AG04449 (cell line): Measurements from ENCODE around the gene SFT2D3.

Experiments used
- CTCF ChIA-PET: fragments of 350-600 bp; formaldehyde crosslinking; extraction: SDS; loops from one replicate; lab custom pipeline; 2021; ENCODE audit warnings: antibody characterized with exemption; lab: Yijun Ruan, JAX
- POLR2A ChIA-PET: fragments of 400-600, 350-600 bp; formaldehyde crosslinking; extraction: SDS; loops from one replicate; lab custom pipeline; 2020; ENCODE audit warnings: antibody characterized with exemption, inconsistent platforms; lab: Yijun Ruan, JAX
- DNase-seq: peaks from one replicate; pipeline ENCODE4 v3.0.0-alpha.2; 2010; ENCODE audit warnings: low read depth, low spot score
- H3K4me3 ChIP-seq: 2 replicates; pipeline ENCODE4 v1.5.1; 2011; ENCODE audit warnings: low read depth, mild to moderate bottlenecking, control low read depth, low read length
- CTCF ChIP-seq: IDR thresholded peaks from one replicate; pipeline ENCODE4 v1.5.1; 2011; ENCODE audit warnings: mild to moderate bottlenecking, moderate library complexity, low read length, control low read depth, inconsistent platforms; ENCODE audit not compliant: insufficient read depth; ENCODE audit errors: missing control alignments

Gene SFT2D3

GRCh38 chr2:127673291-127674069 lies 27.8 kb upstream of the SFT2D3 start:
- no peak for TF ChIP-seq CTCF
- ChIA-PET CTCF (interaction anchor here (1.2 to 1.5 kb wide), 2 partner anchors 22 to 82 kb away, joined by 3 to 5 read pairs; no protein-coding TSS in a partner anchor), POLR2A (no interaction called here)
- DNase-seq = no peak
- peak overlapping the region; percentile 68 for H3K4me3 ChIP-seq

- peak overlapping the region; percentile 68 for H3K4me3 ChIP-seq
- CTCF ChIA-PET = interaction anchor here (1.2 to 3.2 kb wide), 5 partner anchors 12 to 195 kb away, joined by 4 to 17 read pairs (median 6); no protein-coding TSS in a partner anchor
- POLR2A ChIA-PET = no interaction called here
- TF ChIP-seq CTCF = no peak
- DNase-seq = no peak
Measured at GRCh38 chr2:127674241-127675209, 26.8 kb upstream of the SFT2D3 start.

- ChIA-PET CTCF (interaction anchor here (0.9 to 3.2 kb wide), 8 partner anchors 13 to 196 kb away, joined by 3 to 17 read pairs (median 5); no protein-coding TSS in a partner anchor), POLR2A (interaction anchor here (0.7 to 1.0 kb wide), 4 partner anchors 26 to 38 kb away, joined by 3 to 4 read pairs (median 4); partner anchors contain the start of gene SFT2D3)
- H3K4me3 ChIP-seq = peak within 1 kb of the TSS; percentile 68
- DNase-seq = no peak
- TF ChIP-seq CTCF = no peak
Measured at GRCh38 chr2:127675331-127676261, 25.7 kb upstream of the SFT2D3 start, which contains the start of gene LIMS2. LIMS2 (minus strand) TSS chr2:127675530; CDS start chr2:127675024, 506 bp downstream.

GRCh38 chr2:127676906-127677305 lies 24.4 kb upstream of the SFT2D3 start:
- DNase-seq = no peak
- CTCF ChIA-PET = interaction anchor here (1.5 to 3.2 kb wide), 3 partner anchors 20 to 86 kb away, joined by 7 to 17 read pairs (median 9); no protein-coding TSS in a partner anchor

More at GRCh38 chr2:127676906-127677305, 24.4 kb upstream of the SFT2D3 start:
- POLR2A ChIA-PET = interaction anchor here (1.0 kb wide), 1 partner anchor 39 kb away, joined by 4 read pairs; no protein-coding TSS in a partner anchor
- TF ChIP-seq CTCF = no peak
- no peak overlapping the region for H3K4me3 ChIP-seq
